Upper lobe of left lung (tissue), 6 donors: Measurements from ENCODE around the gene KNCN. TPM values are rescaled to one million over a fixed set of nuclear protein-coding genes. Genes with fewer than 3 reads are reported as not detected.

Experiments
- ATAC-seq, 2 donors: fragments of 200-7000 bp; cut with Tn5 transposase; one replicate each; pipeline ENCODE4 v1.9.1; 2022; ENCODE audit warnings: mild to moderate bottlenecking in 2 of 2, moderate library complexity in 2 of 2; ENCODE audit not compliant: low FRiP score in 2 of 2
- DNase-seq, 2 donors: peaks; one replicate each; pipeline ENCODE4 v3.0.0-alpha.2; 2019 to 2020
- H3K27ac ChIP-seq, 4 donors: fragments of 200-600 bp; sonication (generic); one replicate each; pipeline ENCODE4 v1.5.1; 2016 to 2019
- H3K27me3 ChIP-seq, 4 donors: fragments of 200-600 bp; sonication (generic); one replicate each; pipeline ENCODE4 v1.5.1; 2017 to 2019
- H3K36me3 ChIP-seq, 4 donors: fragments of 200-600 bp; sonication (generic); one replicate each; pipeline ENCODE4 v1.5.1; 2016 to 2019
- H3K4me1 ChIP-seq, 4 donors: fragments of 200-600 bp; sonication (generic); one replicate each; pipeline ENCODE4 v1.5.1; 2018 to 2019
- H3K4me3 ChIP-seq, 4 donors: fragments of 200-600 bp; sonication (generic); one replicate each; pipeline ENCODE4 v1.5.1; 2017 to 2019; ENCODE audit warnings: mild to moderate bottlenecking in 2 of 4, moderate library complexity in 1 of 4
- H3K9me3 ChIP-seq, 4 donors: fragments of 200-600 bp; sonication (generic); one replicate each; pipeline ENCODE4 v1.5.1; 2018 to 2019
- EP300 ChIP-seq, 4 donors: sonication (generic); formaldehyde crosslinking; IDR thresholded peaks; one replicate each; pipeline ENCODE4 v1.5.1; 2017; ENCODE audit warnings: antibody characterized with exemption in 4 of 4, control low read depth in 2 of 4
- POLR2A ChIP-seq, 4 donors: fragments of 450-650 bp; IDR thresholded peaks; one replicate each; pipeline ENCODE4 v1.5.1; 2016 to 2017; ENCODE audit warnings: antibody characterized with exemption in 4 of 4, mild to moderate bottlenecking in 2 of 4
- POLR2AphosphoS5 ChIP-seq, 2 donors: sonication (generic); formaldehyde crosslinking; IDR thresholded peaks; one replicate each; pipeline ENCODE4 v1.5.1; 2017; ENCODE audit warnings: antibody characterized with exemption in 2 of 2
- WGBS, 2 donors: methylation state at CpG; one replicate each; pipeline ENCODE4 v1.1.5; 2017 to 2018; 5-methylcytosine and 5-hydroxymethylcytosine counted together
- total RNA-seq, 6 donors: library from RNA; depleted of rRNA in 4 of 6; stranded (reverse); fragments of >200 nt in 4 of 6; gene quantifications; one replicate each; pipeline versions ENCODE4 v1.1.0 to v1.2.1, GENCODE V29; 2016 to 2021
- TF ChIP-seq, protein P1 (sequence below), 6 experiments: fragments of 450-650 bp in 4 of 6; fragments of 200-600 bp in 2 of 6; sonication (generic) in 2 of 6; IDR thresholded peaks; one replicate each; pipeline ENCODE4 v1.5.1; 2016 to 2019; ENCODE audit warnings: antibody characterized with exemption in 6 of 6
- donor health status: DM: no; HTN: no; CAD: no; lungs with moderate emphysema.
- donor health status: DM: no; HTN: yes; CAD: no; lungs with severe emphysema.

Gene KNCN
- total RNA-seq, 6 donors from 2014 or later = not detected

DNA sequence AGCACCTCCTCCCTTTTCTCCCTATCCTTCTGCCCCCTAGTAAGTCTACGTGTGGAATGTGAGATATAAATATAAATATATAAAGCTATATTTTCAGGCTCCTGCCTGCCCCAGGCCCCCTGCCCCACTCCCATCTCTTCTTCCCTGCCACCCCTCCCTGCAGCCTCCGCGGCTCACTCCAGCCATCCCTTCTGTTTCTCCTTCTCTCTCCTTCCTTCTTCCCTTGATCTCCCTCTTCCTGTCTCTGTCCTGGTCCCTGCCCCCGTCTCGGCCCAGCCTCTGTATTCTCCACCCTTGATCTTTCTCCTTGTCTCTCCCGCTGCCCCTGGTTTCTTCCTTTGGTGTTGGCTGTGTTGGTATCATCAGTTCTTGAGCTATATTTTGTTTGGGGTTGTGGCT lies 38.7 kb downstream of the KNCN start:
- WGBS, 2 donors = 57 to 71% methylated on average over 6 of the region's 6 CpGs
- Histone ChIP-seq H3K4me1 (peaks cover 0 to 3% (median 0%) of the 10 kb centered on the region in 4 donors), H3K27ac (no peak overlapping the region), H3K4me3 (no peak overlapping the region), H3K9me3 (no peaks in the 10 kb centered on the region), H3K36me3 (no peaks in the 10 kb centered on the region), H3K27me3 (no peaks in the 10 kb centered on the region)
- DNase-seq (no peak), ATAC-seq (no peak)
- TF ChIP-seq POLR2AphosphoS5 (IDR thresholded peaks at IDR 0.05) (no peak), EP300 (IDR thresholded peaks at IDR 0.05) (no peak), POLR2A (IDR thresholded peaks at IDR 0.05) (no peak)
- TF ChIP-seq, protein P1, sequence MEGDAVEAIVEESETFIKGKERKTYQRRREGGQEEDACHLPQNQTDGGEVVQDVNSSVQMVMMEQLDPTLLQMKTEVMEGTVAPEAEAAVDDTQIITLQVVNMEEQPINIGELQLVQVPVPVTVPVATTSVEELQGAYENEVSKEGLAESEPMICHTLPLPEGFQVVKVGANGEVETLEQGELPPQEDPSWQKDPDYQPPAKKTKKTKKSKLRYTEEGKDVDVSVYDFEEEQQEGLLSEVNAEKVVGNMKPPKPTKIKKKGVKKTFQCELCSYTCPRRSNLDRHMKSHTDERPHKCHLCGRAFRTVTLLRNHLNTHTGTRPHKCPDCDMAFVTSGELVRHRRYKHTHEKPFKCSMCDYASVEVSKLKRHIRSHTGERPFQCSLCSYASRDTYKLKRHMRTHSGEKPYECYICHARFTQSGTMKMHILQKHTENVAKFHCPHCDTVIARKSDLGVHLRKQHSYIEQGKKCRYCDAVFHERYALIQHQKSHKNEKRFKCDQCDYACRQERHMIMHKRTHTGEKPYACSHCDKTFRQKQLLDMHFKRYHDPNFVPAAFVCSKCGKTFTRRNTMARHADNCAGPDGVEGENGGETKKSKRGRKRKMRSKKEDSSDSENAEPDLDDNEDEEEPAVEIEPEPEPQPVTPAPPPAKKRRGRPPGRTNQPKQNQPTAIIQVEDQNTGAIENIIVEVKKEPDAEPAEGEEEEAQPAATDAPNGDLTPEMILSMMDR (IDR thresholded peaks at IDR 0.05) = no peak

DNA sequence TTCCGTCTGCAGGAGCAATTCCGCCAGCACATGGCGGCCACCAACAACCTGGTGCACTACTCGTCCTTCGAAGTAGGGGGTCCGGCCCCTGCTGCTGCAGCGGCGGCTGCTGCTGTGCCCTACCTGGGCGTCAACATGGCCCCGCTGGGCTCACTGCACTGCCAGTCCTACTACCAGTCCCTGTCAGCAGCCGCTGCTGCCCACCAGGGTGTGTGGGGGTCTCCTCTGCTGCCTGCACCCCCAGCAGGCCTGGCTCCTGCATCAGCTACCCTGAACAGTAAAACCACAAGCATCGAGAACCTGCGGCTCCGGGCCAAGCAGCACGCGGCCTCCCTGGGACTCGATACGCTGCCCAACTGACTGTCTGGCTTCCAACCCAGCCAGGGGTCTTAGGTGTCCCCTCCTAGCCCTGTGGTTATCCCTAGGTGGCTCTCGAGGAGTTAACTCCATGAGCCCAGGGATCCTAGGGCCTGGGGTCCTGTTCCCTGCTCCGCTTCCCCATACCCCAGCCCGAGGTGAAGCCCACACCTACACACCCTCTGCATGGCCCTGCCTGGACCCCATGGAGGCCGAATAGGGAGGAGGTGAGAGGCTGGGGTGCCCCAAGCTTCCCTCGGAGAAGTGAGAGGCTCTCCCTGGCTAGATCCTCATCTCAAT lies 39.2 kb downstream of the KNCN start:
- 79 to 82% methylated on average over 10 to 21 of the region's 23 CpGs for WGBS, 2 donors
- Histone ChIP-seq H3K27ac (no peak overlapping the region), H3K27me3 (no peaks in the 10 kb centered on the region), H3K4me3 (no peak overlapping the region), H3K4me1 (peaks cover 0 to 3% (median 0%) of the 10 kb centered on the region in 4 donors), H3K36me3 (no peaks in the 10 kb centered on the region), H3K9me3 (no peaks in the 10 kb centered on the region)
- ATAC-seq (no peak), DNase-seq (peak in 1 of 2 donors; percentile 76)
- TF ChIP-seq POLR2A (IDR thresholded peaks at IDR 0.05) (no peak), POLR2AphosphoS5 (IDR thresholded peaks at IDR 0.05) (no peak), EP300 (IDR thresholded peaks at IDR 0.05) (no peak)
- TF ChIP-seq, protein P1 (IDR thresholded peaks at IDR 0.05) = no peak

DNA sequence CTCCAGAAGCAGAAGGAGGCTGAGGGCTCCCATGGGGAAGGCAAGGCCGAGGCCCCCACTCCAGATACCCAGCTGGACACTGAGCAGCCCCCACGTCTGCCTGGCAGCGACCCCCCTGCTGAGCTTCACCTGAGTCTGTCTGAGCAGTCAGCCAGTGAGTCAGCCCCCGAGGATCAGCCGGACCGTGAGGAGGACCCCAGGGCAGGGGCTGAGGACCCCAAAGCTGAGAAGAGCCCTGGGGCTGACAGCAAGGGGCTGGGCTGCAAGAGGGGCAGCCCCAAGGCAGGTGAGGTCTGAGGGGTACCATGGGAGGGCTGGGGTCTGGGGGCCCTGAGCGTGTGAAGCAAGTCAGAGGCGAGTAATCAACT lies 40.5 kb downstream of the KNCN start:
- TF ChIP-seq EP300 (IDR thresholded peaks at IDR 0.05) (no peak), POLR2AphosphoS5 (IDR thresholded peaks at IDR 0.05) (no peak), POLR2A (IDR thresholded peaks at IDR 0.05) (no peak)
- TF ChIP-seq, protein P1 (IDR thresholded peaks at IDR 0.05) = no peak
- DNase-seq (no peak), ATAC-seq (no peak)
- Histone ChIP-seq H3K27ac (no peak overlapping the region), H3K27me3 (no peaks in the 10 kb centered on the region), H3K36me3 (no peaks in the 10 kb centered on the region), H3K4me1 (no peaks in the 10 kb centered on the region), H3K9me3 (no peaks in the 10 kb centered on the region), H3K4me3 (no peak overlapping the region)
- 80 to 92% methylated on average over 1 to 7 of the region's 8 CpGs for WGBS, 2 donors

DNA sequence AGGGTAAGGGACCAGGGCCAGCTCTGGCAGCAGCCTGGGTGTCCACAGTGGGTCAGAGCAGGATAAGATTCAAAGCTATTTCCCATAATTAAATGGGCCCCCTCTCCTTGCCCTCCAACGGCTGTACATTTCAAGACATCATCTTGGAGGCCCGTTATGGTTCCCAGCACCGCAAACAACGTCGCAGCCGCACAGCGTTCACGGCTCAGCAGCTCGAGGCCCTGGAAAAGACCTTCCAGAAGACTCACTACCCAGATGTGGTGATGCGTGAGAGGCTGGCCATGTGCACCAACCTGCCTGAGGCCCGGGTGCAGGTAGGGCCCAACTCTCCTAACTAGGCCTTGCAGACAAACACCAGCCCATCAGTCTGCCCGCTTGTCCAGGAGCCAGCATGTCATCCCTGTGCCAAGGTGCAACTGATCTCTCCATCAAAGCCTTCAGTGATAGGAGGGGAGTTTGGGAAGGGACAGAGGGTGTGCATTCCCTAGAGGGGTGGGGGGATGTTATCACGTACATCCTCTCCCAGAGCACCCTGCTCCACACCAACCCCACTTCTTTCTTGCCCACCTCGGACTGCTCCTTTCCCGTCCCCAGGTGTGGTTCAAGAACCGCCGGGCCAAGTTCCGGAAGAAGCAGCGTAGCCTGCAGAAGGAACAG lies 41.0 kb downstream of the KNCN start:
- ATAC-seq (no peak), DNase-seq (no peak)
- Histone ChIP-seq H3K27ac (no peak overlapping the region), H3K9me3 (no peaks in the 10 kb centered on the region), H3K36me3 (no peaks in the 10 kb centered on the region), H3K4me3 (no peak overlapping the region), H3K4me1 (no peaks in the 10 kb centered on the region), H3K27me3 (no peaks in the 10 kb centered on the region)
- TF ChIP-seq POLR2AphosphoS5 (IDR thresholded peaks at IDR 0.05) (no peak), EP300 (IDR thresholded peaks at IDR 0.05) (no peak), POLR2A (IDR thresholded peaks at IDR 0.05) (no peak)
- TF ChIP-seq, protein P1 (IDR thresholded peaks at IDR 0.05) = no peak
- WGBS, 2 donors = 89 to 93% methylated on average over 18 to 19 of the region's 19 CpGs

DNA sequence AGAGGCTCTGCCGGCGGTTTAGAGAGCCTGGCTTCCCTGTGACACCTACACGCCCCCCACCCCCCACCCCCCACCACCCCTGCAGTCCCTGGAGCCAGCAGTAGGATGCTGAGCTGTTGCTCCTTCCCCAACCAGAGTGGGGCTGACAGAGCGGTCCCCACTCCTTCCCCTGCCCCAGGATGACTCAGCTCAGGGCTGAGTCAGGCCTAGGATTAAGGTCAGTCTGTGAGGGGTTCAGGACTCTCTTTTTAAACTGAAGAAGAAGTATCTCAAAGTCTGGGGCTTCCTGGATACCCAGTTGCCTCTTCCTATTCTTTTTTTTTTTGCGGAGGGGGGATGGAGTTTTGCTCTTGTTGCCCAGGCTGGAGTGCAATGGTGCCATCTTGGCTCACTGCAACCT lies 42.7 kb downstream of the KNCN start:
- H3K27me3 ChIP-seq = no peaks in the 10 kb centered on the region
- no peaks in the 10 kb centered on the region for H3K36me3 ChIP-seq
- H3K27ac ChIP-seq = no peak overlapping the region
- 53 to 93% methylated on average over 3 of the region's 5 CpGs for WGBS, 2 donors
- no peak for DNase-seq
- no peaks in the 10 kb centered on the region for H3K4me1 ChIP-seq
- no peak overlapping the region for H3K4me3 ChIP-seq
- no peak for ATAC-seq
- TF ChIP-seq POLR2A (IDR thresholded peaks at IDR 0.05) (no peak), EP300 (IDR thresholded peaks at IDR 0.05) (no peak), POLR2AphosphoS5 (IDR thresholded peaks at IDR 0.05) (no peak)
- TF ChIP-seq, protein P1 (IDR thresholded peaks at IDR 0.05) = no peak
- H3K9me3 ChIP-seq = no peaks in the 10 kb centered on the region
